ENCODE measurements around the gene ESRRA. TPM values are rescaled to one million over a fixed set of nuclear protein-coding genes. Genes with fewer than 3 reads are reported as not detected.

Gene ESRRA
- total and polyA plus RNA-seq, 12 donors = 18.2 to 74.4 (median 54.5) TPM

- Histone ChIP-seq H3K27ac (peak overlapping the region in 3 of 5 donors; percentile 7 to 64 (median 20)), H3K9me3 (replicated peaks in 1 of 3) (no peaks in the 10 kb centered on the region), H3K4me3 (no peak overlapping the region), H3K4me1 (replicated peaks in 1 of 2) (peaks cover 9 to 16% of the 10 kb centered on the region in 2 donors), H3K27me3 (no peaks in the 10 kb centered on the region), H3K36me3 (replicated peaks in 1 of 2) (no peaks in the 10 kb centered on the region)
- WGBS, 4 donors = 31 to 50% (median 41%) methylated on average over 10 to 13 of the region's 13 CpGs
- DNase-seq = peak; percentile 65 to 96 (median 95)
- intact Hi-C loops (cut with DNase I) = no loop called here
- TF ChIP-seq POLR2A (IDR thresholded peaks at IDR 0.05) (no peak), CTCF (IDR thresholded peaks at IDR 0.05) (peak in 1 of 6 experiments; percentile 26)
Measured at GRCh38 chr11:64334764-64335735, 29.7 kb downstream of the ESRRA start.

- WGBS, 4 donors = 52 to 62% (median 54%) methylated on average over 8 of the region's 8 CpGs
- intact Hi-C loops (cut with DNase I) = no loop called here
- no peaks in the 10 kb centered on the region for H3K36me3 ChIP-seq (replicated peaks in 1 of 2)
- no peak overlapping the region for H3K4me3 ChIP-seq
- H3K27ac ChIP-seq = peak overlapping the region in 2 of 5 donors; percentile 6 to 46
- DNase-seq = no peak
- no peaks in the 10 kb centered on the region for H3K9me3 ChIP-seq (replicated peaks in 1 of 3)
- TF ChIP-seq CTCF (IDR thresholded peaks at IDR 0.05) (no peak), POLR2A (IDR thresholded peaks at IDR 0.05) (no peak)
- H3K4me1 ChIP-seq (replicated peaks in 1 of 2) = peaks cover 6% of the 10 kb centered on the region in 2 donors
- no peaks in the 10 kb centered on the region for H3K27me3 ChIP-seq
Measured at GRCh38 chr11:64337538-64338249, 32.4 kb downstream of the ESRRA start.

GRCh38 chr11:64338716-64339115, 33.4 kb downstream of the ESRRA start:
- Histone ChIP-seq H3K27me3 (no peaks in the 10 kb centered on the region), H3K4me1 (replicated peaks in 1 of 2) (peaks cover 6% of the 10 kb centered on the region in 2 donors), H3K9me3 (replicated peaks in 1 of 3) (no peaks in the 10 kb centered on the region), H3K36me3 (replicated peaks in 1 of 2) (no peaks in the 10 kb centered on the region), H3K4me3 (no peak overlapping the region), H3K27ac (peak overlapping the region in 2 of 5 donors; percentile 46 to 47)
- no peak for TF ChIP-seq POLR2A (IDR thresholded peaks at IDR 0.05)
- no peak for TF ChIP-seq CTCF (IDR thresholded peaks at IDR 0.05)
- intact Hi-C loops (cut with DNase I) = no loop called here
- no peak for DNase-seq
- WGBS, 4 donors = 78 to 79% (median 78%) methylated on average over 7 to 8 of the region's 8 CpGs

- Histone ChIP-seq H3K4me3 (no peak overlapping the region), H3K27ac (no peak overlapping the region), H3K27me3 (no peaks in the 10 kb centered on the region), H3K36me3 (replicated peaks in 1 of 2) (no peaks in the 10 kb centered on the region), H3K9me3 (replicated peaks in 1 of 3) (no peaks in the 10 kb centered on the region), H3K4me1 (replicated peaks in 1 of 2) (peaks cover 6% of the 10 kb centered on the region in 2 donors)
- no peak for DNase-seq
- intact Hi-C loops (cut with DNase I) = no loop called here
- 61 to 73% (median 67%) methylated on average over 4 of the region's 4 CpGs for WGBS, 4 donors
- TF ChIP-seq POLR2A (IDR thresholded peaks at IDR 0.05) = no peak
- TF ChIP-seq CTCF (IDR thresholded peaks at IDR 0.05) = no peak
Measured at GRCh38 chr11:64339286-64339685, 34.0 kb downstream of the ESRRA start.
